ENCODE data around the gene CPPED1. TPM values are rescaled to one million over a fixed set of nuclear protein-coding genes. Genes with fewer than 3 reads are reported as not detected.
"Not testable (repeated sequence)": the region's sequence is repeated elsewhere in the genome, so short reads cannot be mapped to it uniquely, and the experiment has no call there.

CPPED1 gene
- total RNA-seq, 4 donors from 2014 or later: 4.1 to 17.3 (median 12.7) TPM

GRCh38 chr16:12771341-12771798, 32.3 kb downstream of the CPPED1 start:
- 85 to 87% methylated on average over 5 of the region's 5 CpGs for WGBS, 2 donors (ENCODE audit: low coverage in 1 of 2)
- H3K27me3 ChIP-seq: no peaks in the 10 kb centered on the region
- no peak for DNase-seq
- no peaks in the 10 kb centered on the region for H3K9me3 ChIP-seq
- H3K4me3 ChIP-seq: no peak overlapping the region
- in situ Hi-C loops (cut with MboI; ENCODE audit: low pct_ligation_motif_present in 1 of 4, low pct_unique_long_range_greater_than_20kb in 1 of 4, low sequenced_read_pairs in 3 of 4) (no loop called here), intact Hi-C loops (cut with DNase I; ENCODE audit: low total_unique reads) (no loop called here)
- TF ChIP-seq POLR2AphosphoS5 (IDR thresholded peaks at IDR 0.05) (no peak), EP300 (IDR thresholded peaks at IDR 0.05; ENCODE audit: low read depth) (no peak), POLR2A (IDR thresholded peaks at IDR 0.05) (no peak), CTCF (IDR thresholded peaks at IDR 0.05) (no peak)
- H3K27ac ChIP-seq: no peak overlapping the region
- H3K36me3 ChIP-seq: no peaks in the 10 kb centered on the region
- peaks cover 0 to 3% (median 0%) of the 10 kb centered on the region in 4 donors for H3K4me1 ChIP-seq

DNA sequence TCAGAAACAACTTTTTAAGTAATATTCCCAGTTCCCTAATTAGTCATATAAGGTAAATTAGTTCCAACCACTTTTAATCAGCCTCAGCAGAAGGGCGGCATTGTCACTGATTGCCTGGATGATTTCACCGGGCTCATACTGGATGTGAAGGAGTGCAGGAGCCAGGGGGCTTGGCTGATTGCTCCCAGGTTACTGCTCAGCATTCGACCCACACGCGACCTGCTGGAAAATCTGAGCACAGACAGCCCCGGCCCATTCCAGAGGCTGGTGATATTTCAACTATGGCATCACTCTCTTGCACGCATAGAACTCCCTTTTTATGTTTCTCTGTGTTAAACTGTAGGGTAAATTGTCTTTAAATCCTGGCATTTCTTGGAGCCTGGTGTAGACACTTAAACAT, 34.2 kb downstream of the CPPED1 start:
- intact Hi-C loops (cut with DNase I; ENCODE audit: low total_unique reads) (no loop called here), in situ Hi-C loops (cut with MboI; ENCODE audit: low pct_ligation_motif_present in 1 of 4, low pct_unique_long_range_greater_than_20kb in 1 of 4, low sequenced_read_pairs in 3 of 4) (no loop called here)
- TF ChIP-seq POLR2A (IDR thresholded peaks at IDR 0.05): no peak
- TF ChIP-seq CTCF (IDR thresholded peaks at IDR 0.05): no peak
- no peak for TF ChIP-seq POLR2AphosphoS5 (IDR thresholded peaks at IDR 0.05)
- TF ChIP-seq EP300 (IDR thresholded peaks at IDR 0.05; ENCODE audit: low read depth): no peak
- Histone ChIP-seq H3K9me3 (no peaks in the 10 kb centered on the region), H3K27me3 (no peaks in the 10 kb centered on the region), H3K4me3 (no peak overlapping the region), H3K4me1 (peaks cover 0 to 3% (median 0%) of the 10 kb centered on the region in 4 donors), H3K27ac (no peak overlapping the region), H3K36me3 (no peaks in the 10 kb centered on the region)
- DNase-seq: no peak
- WGBS, 2 donors (ENCODE audit: low coverage in 1 of 2): 67 to 80% methylated on average over 1 to 7 of the region's 7 CpGs

DNA sequence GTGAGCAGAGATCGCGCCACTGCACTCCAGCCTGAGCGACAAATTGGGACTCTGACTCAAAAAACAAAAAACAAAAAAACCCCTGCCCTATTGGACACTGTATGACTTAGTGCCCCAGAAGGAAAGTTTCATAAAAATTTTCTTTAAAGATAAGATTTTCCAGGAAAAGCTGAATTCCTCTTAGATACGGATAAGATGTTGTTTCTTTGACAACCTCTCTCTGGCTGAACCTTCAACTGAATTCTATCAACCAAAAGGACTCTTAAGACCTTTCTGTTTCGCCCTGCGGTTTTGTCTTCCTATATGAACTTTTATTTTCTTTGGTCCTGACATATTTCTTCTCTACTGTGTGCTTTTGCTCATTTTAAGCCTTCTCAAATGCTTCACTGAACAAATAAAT, 35.8 kb downstream of the CPPED1 start:
- peaks cover 0 to 3% (median 0%) of the 10 kb centered on the region in 4 donors for H3K4me1 ChIP-seq
- no peak overlapping the region for H3K27ac ChIP-seq
- no peaks in the 10 kb centered on the region for H3K36me3 ChIP-seq
- no peak for DNase-seq
- H3K9me3 ChIP-seq: no peaks in the 10 kb centered on the region
- intact Hi-C loops (cut with DNase I; ENCODE audit: low total_unique reads): no loop called here
- H3K4me3 ChIP-seq: no peak overlapping the region
- in situ Hi-C loops (cut with MboI; ENCODE audit: low pct_ligation_motif_present in 1 of 4, low pct_unique_long_range_greater_than_20kb in 1 of 4, low sequenced_read_pairs in 3 of 4): no loop called here
- TF ChIP-seq POLR2AphosphoS5 (IDR thresholded peaks at IDR 0.05): no peak
- no peak for TF ChIP-seq CTCF (IDR thresholded peaks at IDR 0.05)
- TF ChIP-seq EP300 (IDR thresholded peaks at IDR 0.05; ENCODE audit: low read depth): no peak
- H3K27me3 ChIP-seq: no peaks in the 10 kb centered on the region
- whole genome bisulfite sequencing, 2 donors (ENCODE audit: low coverage in 1 of 2): 78 to 81% methylated on average over 6 of the region's 6 CpGs

- Histone ChIP-seq H3K4me1 (peaks cover 0 to 3% (median 0%) of the 10 kb centered on the region in 4 donors), H3K36me3 (no peaks in the 10 kb centered on the region), H3K4me3 (no peak overlapping the region), H3K27me3 (no peaks in the 10 kb centered on the region), H3K27ac (no peak overlapping the region), H3K9me3 (no peaks in the 10 kb centered on the region)
- WGBS, 2 donors (ENCODE audit: low coverage in 1 of 2): 94 to 100% methylated on average over 2 to 5 of the region's 5 CpGs
- in situ Hi-C loops (cut with MboI; ENCODE audit: low pct_ligation_motif_present in 1 of 4, low pct_unique_long_range_greater_than_20kb in 1 of 4, low sequenced_read_pairs in 3 of 4): no loop called here
- DNase-seq: no peak
- TF ChIP-seq POLR2A (IDR thresholded peaks at IDR 0.05): no peak
- no peak for TF ChIP-seq EP300 (IDR thresholded peaks at IDR 0.05; ENCODE audit: low read depth)
- no peak for TF ChIP-seq POLR2AphosphoS5 (IDR thresholded peaks at IDR 0.05)
- TF ChIP-seq CTCF (IDR thresholded peaks at IDR 0.05): no peak
- intact Hi-C loops (cut with DNase I; ENCODE audit: low total_unique reads): no loop called here
Measured at GRCh38 chr16:12766853-12767252, 36.8 kb downstream of the CPPED1 start.

DNA sequence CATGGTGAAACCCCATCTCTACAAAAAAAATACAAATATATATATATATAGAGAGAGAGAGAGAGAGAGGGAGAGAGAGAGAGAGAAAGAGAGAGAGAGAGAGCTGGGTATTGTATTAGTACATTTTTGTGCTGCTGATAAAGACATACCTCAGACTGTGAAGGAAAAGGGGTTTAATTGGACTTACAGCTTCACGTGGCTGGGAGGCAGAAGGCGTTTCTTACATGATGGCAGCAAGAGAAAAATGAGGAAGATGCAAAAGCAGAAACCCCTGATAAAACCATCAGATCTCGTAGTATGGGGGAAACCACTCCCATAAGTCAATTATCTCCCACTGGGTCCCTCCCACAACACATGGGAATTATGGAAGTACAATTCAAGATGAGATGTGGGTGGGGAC, 37.5 kb downstream of the CPPED1 start:
- WGBS, 2 donors (ENCODE audit: low coverage in 1 of 2): 87 to 90% methylated on average over 2 to 3 of the region's 3 CpGs
- H3K4me3 ChIP-seq; DNase-seq; H3K36me3 ChIP-seq; in situ Hi-C loops (cut with MboI; ENCODE audit: low pct_ligation_motif_present in 1 of 4, low pct_unique_long_range_greater_than_20kb in 1 of 4, low sequenced_read_pairs in 3 of 4); H3K27ac ChIP-seq; H3K9me3 ChIP-seq; intact Hi-C loops (cut with DNase I; ENCODE audit: low total_unique reads); H3K27me3 ChIP-seq; H3K4me1 ChIP-seq: not testable (repeated sequence)

Data from transverse colon (tissue), 4 donors.